IMR-90 (cell line): ENCODE results near the gene ING3.

Experiments used
- MXI1 ChIP-seq: IDR thresholded peaks from 2 replicates; pipeline ENCODE4 v1.6.1; 2012; ENCODE audit warnings: low read depth, mild to moderate bottlenecking, low read length, moderate library complexity, borderline replicate concordance
- POLR2A ChIP-seq: IDR thresholded peaks from 2 replicates; pipeline ENCODE4 v1.6.1; 2012; ENCODE audit warnings: mild to moderate bottlenecking, low read depth, low read length
- RAD21 ChIP-seq: IDR thresholded peaks from 2 replicates; pipeline ENCODE4 v1.6.1; 2012; ENCODE audit warnings: low read length, improper control_type of control experiment
- SMC3 ChIP-seq: fragments of 150-350 bp; IDR thresholded peaks from 2 replicates; pipeline ENCODE4 v1.6.1; 2016; ENCODE audit warnings: low read depth, mild to moderate bottlenecking, antibody characterized with exemption, low read length, moderate library complexity
- TF ChIP-seq, protein P1 (sequence below): conservative IDR thresholded peaks from 2 replicates; pipeline ENCODE4 v1.5.1; 2012; ENCODE audit warnings: mild to moderate bottlenecking, low read depth, low read length, improper control_type of control experiment

- TF ChIP-seq MXI1 = no peak
- TF ChIP-seq, protein P1, sequence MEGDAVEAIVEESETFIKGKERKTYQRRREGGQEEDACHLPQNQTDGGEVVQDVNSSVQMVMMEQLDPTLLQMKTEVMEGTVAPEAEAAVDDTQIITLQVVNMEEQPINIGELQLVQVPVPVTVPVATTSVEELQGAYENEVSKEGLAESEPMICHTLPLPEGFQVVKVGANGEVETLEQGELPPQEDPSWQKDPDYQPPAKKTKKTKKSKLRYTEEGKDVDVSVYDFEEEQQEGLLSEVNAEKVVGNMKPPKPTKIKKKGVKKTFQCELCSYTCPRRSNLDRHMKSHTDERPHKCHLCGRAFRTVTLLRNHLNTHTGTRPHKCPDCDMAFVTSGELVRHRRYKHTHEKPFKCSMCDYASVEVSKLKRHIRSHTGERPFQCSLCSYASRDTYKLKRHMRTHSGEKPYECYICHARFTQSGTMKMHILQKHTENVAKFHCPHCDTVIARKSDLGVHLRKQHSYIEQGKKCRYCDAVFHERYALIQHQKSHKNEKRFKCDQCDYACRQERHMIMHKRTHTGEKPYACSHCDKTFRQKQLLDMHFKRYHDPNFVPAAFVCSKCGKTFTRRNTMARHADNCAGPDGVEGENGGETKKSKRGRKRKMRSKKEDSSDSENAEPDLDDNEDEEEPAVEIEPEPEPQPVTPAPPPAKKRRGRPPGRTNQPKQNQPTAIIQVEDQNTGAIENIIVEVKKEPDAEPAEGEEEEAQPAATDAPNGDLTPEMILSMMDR = no peak
- TF ChIP-seq RAD21 = no peak
- no peak for TF ChIP-seq POLR2A
- no peak for TF ChIP-seq SMC3
These were observed 68.4 kb downstream of the ING3 start for GRCh38 chr7:121019018-121019417.
